IPS-18c (cell line): ENCODE measurements around the gene MSI1.

Experiments used
- H3K4me3 ChIP-seq: 2 replicates; pipeline ENCODE4 v1.7.0; 2013; ENCODE audit warnings: low read depth, mild to moderate bottlenecking, low read length, moderate library complexity; ENCODE audit not compliant: insufficient read depth
- H3K9me3 ChIP-seq: one replicate; pipeline ENCODE4 v1.6.1; 2013; ENCODE audit warnings: mild to moderate bottlenecking, low read length, moderate library complexity; ENCODE audit not compliant: control insufficient read depth, insufficient read depth

The MSI1 gene

GRCh38 chr12:120364487-120364886 is 4.5 kb downstream of the MSI1 start:
- Histone ChIP-seq H3K9me3 (no peaks in the 10 kb centered on the region), H3K4me3 (no peak overlapping the region)

DNA sequence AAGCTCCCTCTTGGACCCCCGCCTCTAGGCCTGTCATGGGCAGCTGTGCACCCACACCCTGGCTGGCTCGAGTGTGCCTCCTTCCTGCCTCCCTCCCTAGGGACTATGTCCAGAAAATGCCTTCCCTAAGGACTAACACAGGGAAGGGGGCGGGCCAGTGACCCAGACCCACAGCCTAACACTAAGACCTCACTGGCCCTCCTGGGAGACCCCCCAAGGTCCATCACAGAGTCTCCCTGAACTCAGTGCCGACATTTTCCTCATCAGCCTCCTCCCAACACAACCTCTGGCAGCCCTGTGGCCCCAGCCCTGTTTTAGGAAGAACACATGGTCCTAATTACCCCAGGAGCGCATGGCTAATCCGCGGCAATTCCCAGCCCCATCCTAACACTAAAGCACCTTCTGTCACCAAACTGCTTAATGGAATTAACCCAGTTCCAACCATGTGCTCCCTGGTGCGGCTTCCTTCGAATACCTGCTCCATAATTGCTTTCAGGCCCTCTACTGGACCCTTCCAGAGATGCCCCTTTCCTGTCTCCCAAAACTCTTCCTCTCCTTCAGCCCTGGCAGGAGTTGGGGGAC is 5.6 kb downstream of the MSI1 start:
- H3K9me3 ChIP-seq, result no peaks in the 10 kb centered on the region
- no peak overlapping the region for H3K4me3 ChIP-seq

GRCh38 chr12:120362516-120363273 is 6.3 kb downstream of the MSI1 start:
- Histone ChIP-seq H3K9me3 (no peaks in the 10 kb centered on the region), H3K4me3 (no peak overlapping the region)

DNA sequence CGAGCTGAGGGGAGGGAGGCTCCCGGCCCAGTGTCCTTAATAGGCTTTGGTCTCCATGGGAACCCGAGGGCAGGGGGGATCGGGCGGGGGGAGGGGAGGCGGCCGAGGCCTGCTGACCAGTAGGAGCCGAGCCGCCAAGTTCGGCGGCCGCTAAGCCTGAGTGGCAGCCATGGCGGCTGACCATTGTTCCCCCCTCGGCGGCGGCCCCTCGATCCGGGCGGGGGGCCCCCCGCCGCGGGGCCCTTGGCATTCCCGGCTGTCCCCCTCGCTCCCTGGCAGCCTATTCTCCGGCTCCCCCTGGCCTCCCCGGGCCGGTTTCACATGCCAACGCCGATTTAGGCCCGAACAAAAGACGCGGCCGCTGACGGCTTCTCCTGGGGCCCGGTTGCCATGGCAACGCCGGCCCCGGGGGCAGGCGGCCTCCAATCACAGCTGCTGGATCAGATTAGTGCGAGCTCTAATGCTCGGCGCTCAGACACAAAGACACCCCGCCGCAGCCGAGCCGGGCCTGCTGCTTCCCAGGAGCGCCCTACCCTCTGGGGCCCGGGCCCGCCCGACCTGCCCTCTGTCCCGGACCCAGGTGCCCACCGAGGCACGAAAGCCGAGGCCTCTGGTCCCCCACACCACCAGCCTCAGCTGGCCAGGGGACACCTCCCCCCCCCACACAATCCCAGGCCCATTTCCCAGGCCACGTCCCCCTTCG is 7.3 kb downstream of the MSI1 start:
- Histone ChIP-seq H3K9me3 (no peaks in the 10 kb centered on the region), H3K4me3 (peak overlapping the region; percentile 38; the same call in 1 of the 2 replicates)

DNA sequence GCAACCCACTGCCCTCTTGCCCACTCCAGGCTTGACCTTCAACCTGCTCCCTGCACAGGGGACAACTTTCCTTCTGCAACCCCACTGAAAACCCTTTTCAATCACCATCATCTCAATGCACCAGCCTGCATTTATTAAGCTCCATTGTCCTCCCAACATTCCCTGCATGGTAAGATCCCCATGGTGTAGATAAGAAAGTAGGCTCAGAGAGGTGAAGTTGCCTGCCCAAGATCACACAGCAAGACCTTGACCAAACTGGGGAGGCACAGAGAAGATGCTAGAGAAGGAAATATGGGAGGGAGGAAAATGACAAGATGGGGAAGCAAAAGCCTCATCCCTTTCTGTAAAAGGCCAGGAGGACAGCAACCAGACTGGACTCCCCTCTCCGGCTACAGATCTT is 9.8 kb downstream of the MSI1 start:
- no peaks in the 10 kb centered on the region for H3K9me3 ChIP-seq
- no peak overlapping the region for H3K4me3 ChIP-seq

DNA sequence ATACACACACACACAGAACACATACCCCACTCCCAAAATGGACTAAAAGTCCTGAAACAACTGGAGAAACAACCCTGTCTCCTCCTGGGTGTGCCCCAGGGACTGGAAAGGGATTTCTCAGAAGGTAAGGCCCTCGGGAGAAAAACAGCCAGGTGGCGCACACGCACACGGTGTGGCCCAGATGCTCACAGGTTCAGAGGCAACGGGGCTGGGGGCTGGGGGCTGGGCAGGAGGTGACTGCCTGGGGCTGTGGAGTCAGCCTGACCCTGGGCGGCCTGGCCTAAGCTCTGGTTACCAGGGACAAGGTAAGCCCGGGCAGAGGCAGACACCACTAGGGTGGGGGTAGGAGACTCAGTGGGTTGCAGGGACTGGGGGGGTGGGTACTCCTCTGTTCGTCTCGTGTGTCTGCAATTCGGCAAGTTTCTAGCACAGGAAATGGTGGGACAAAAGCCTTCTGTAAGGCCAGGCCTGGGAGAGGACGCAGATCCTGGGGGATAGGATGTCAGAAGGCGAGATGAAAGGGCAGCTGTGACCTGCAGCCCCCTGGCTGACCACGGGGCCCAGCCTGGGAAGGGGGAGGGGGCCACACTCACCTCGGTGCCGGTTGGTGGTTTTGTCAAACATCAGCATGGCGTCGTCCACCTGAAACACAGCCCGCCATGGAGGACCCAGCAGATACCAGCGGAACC is 10.4 kb downstream of the MSI1 start:
- no peak overlapping the region for H3K4me3 ChIP-seq
- no peaks in the 10 kb centered on the region for H3K9me3 ChIP-seq

DNA sequence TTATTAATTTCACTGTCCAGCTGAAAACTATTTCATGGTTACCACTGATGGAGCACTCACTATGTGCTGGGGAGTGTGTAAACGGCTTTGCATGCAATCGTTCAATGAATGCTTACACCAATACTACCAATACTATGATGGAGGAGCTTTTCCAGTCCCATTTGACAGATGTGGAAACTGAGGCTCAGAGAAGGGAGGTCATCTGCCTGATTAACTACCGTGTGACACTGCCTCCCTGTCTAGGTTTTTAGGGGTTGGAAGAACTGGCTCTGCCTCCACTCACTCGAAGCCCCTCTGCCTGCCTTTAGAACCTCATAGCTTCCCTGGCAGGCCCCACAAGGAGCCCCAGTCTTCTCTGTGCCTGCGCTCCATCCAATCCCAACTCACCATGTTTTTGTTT is 11.9 kb downstream of the MSI1 start:
- no peak overlapping the region for H3K4me3 ChIP-seq
- no peaks in the 10 kb centered on the region for H3K9me3 ChIP-seq

- H3K9me3 ChIP-seq, result no peaks in the 10 kb centered on the region
- H3K4me3 ChIP-seq, result no peak overlapping the region
Observed at GRCh38 chr12:120356567-120357030, 12.4 kb downstream of the MSI1 start.

GRCh38 chr12:120353556-120354317 is 15.2 kb downstream of the MSI1 start:
- no peaks in the 10 kb centered on the region for H3K9me3 ChIP-seq
- H3K4me3 ChIP-seq, result no peak overlapping the region

GRCh38 chr12:120353136-120353535 is 15.8 kb downstream of the MSI1 start:
- Histone ChIP-seq H3K4me3 (no peak overlapping the region), H3K9me3 (no peaks in the 10 kb centered on the region)

DNA sequence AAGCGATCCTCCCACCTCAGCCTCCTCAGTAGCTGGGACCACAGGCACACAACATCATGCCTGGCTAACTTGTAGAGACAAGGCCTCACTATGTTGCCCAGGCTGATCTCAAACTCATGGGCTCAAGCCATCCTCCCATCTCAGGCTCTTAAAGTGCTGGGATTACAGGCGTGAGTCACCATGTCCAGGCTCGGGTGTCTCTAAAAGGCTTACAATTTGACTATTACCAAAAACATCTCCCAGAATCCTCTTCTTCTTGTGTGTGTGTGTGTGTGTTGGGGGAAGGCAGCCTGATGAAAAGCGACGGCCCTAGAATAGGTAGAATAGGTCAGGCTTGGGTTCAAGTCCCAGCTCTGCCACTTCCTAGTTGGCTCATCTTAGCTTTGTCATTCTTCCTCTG is 16.8 kb downstream of the MSI1 start:
- H3K9me3 ChIP-seq, result no peaks in the 10 kb centered on the region
- no peak overlapping the region for H3K4me3 ChIP-seq

DNA sequence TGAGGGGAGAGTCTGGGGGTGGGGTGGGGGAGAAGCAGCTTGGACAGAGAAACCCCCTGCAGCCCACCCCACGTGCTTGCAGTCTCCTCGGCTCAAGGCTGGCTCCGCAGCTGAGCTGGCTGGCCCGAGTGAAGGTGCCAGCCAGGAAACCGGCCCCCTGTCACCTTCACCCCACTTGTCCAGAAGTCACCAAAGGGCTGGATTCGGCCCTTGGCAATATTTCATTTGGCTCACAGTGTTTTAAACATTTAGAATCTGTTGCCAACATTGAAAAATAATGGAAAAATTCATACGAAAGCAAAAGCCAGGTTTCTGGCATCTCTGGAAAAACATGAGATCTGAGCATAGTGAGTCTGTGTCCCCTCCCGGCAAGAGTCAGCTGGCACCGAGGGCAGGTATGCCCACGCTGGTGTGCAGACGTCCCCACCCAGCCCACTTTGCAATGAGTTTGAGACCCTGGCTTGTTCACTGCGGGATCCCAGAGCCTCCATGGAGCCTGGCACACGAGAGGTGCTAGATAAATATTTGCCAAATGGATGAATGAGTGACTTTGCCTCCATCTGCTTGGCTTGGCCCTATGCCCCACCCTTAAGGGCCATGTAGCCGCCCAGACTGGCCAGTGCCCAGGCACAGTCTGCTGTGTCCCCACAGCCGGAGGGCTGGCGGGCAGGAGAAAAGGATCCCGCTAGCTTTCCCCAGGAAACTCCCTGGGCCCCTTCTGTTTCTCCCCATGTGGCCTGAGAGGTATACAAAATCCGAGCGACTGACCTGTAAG is 18.2 kb downstream of the MSI1 start:
- Histone ChIP-seq H3K4me3 (no peak overlapping the region), H3K9me3 (no peaks in the 10 kb centered on the region)

DNA sequence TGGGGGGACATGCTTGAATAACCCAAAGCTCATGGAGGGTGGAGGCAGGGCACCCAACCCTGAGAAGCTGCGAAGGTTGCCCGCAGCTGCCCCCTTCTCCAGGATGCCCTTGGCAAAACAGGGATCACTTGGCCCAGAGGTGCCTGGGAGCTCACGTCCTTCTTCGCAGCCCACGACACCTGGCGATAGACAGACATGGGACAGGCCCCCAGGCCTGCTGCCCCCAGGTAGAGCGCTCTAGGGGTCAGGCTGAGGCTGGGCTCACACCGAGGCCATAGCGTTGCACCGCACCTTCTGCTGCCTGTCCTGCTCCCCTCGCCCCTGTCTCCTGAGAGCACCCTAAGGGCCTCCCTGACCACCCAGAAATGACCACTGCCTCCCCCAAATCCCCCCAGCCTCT is 21.2 kb downstream of the MSI1 start:
- H3K4me3 ChIP-seq, result no peak overlapping the region
- no peaks in the 10 kb centered on the region for H3K9me3 ChIP-seq

DNA sequence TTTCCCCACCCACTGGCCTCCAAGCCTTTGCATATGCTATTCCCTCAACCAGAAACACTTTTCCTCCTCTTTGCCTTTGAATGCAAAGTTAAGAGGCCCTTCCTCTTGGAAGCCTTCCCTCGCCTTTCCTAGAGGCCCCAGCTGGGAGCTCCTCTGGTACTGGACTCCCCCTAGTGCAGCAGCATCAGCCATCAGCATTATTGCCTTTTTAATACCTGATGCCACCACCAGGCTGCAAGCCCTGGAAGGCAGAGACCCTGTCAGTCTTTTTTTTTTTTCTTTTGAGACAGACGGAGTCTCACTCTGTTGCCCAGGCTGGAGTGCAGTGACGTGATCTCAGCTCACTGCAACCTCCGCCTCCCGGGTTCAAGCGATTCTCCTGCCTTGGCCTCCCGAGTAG is 22.3 kb downstream of the MSI1 start:
- H3K9me3 ChIP-seq, result no peaks in the 10 kb centered on the region
- H3K4me3 ChIP-seq, result no peak overlapping the region

GRCh38 chr12:120346031-120346430 is 22.9 kb downstream of the MSI1 start:
- Histone ChIP-seq H3K4me3 (no peak overlapping the region), H3K9me3 (no peaks in the 10 kb centered on the region)

DNA sequence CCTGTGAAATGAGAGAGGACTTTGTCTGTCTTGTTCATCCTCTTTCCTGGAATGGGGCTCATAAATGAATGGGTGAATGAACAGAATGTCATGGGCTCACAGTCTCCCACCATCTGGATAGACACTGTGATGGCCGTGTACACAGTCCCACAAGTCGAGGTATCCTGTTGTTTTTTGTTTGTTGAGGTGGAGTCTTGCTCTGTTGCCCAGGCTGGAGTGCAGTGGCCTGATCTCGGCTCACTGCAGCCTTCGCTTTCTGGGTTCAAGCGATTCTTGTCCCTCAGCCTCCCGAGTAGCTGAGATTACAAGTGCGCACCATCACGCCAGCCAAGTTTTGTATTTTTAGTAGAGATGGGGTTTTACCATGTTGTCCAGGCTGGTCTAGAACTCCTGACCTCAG is 25.3 kb downstream of the MSI1 start:
- H3K4me3 ChIP-seq, result no peak overlapping the region
- no peaks in the 10 kb centered on the region for H3K9me3 ChIP-seq
